HEK293 (cell line): ENCODE data around the gene ADAMTS16.
A peak's percentile ranks its signal among the peaks of the same experiment; 100 is the strongest.

Experiments used
- CTCF ChIA-PET: fragments of 350-600 bp; formaldehyde crosslinking; extraction: SDS; loops from one replicate; lab custom pipeline; 2021; ENCODE audit warnings: antibody characterized with exemption; lab: Yijun Ruan, JAX
- POLR2A ChIA-PET: fragments of 300-600 bp; formaldehyde crosslinking; extraction: SDS; loops from one replicate; lab custom pipeline; 2020; ENCODE audit warnings: antibody characterized with exemption, inconsistent platforms; lab: Yijun Ruan, JAX
- H3K27ac ChIP-seq: fragments of 200-500 bp; sonication (Bioruptor generic); 2 replicates; pipeline ENCODE4 v1.5.1; 2014; ENCODE audit warnings: low read depth, low read length, control low read depth, inconsistent platforms; ENCODE audit errors: extremely low read depth
- H3K36me3 ChIP-seq, 2 experiments: fragments of 200-500 bp in 1 of 2; sonication (Bioruptor generic) in 1 of 2; 1 replicate in 1 of 2; 2 replicates in 1 of 2; pipeline ENCODE4 v1.5.1; 2014 to 2017; ENCODE audit warnings: inconsistent platforms in 2 of 2, low read length in 2 of 2; ENCODE audit not compliant: control insufficient read depth in 2 of 2, insufficient read depth in 1 of 2
- H3K4me1 ChIP-seq: fragments of 200-500 bp; sonication (Bioruptor generic); 2 replicates; pipeline ENCODE4 v1.5.1; 2014; ENCODE audit warnings: mild to moderate bottlenecking, low read length, inconsistent platforms; ENCODE audit not compliant: control insufficient read depth, insufficient read depth
- H3K4me3 ChIP-seq: 2 replicates; pipeline ENCODE4 v1.5.1; 2011; ENCODE audit warnings: low read depth, mild to moderate bottlenecking, control low read depth, low read length, moderate library complexity
- H3K9me3 ChIP-seq: fragments of 200-500 bp; sonication (Bioruptor generic); 2 replicates; pipeline ENCODE4 v1.5.1; 2014; ENCODE audit warnings: low read depth, low read length, inconsistent platforms; ENCODE audit not compliant: control insufficient read depth, insufficient read depth
- EGR2 ChIP-seq: fragments of 450-650 bp; formaldehyde crosslinking; IDR thresholded peaks from 2 replicates; pipeline ENCODE4 v1.5.1; 2016; ENCODE audit warnings: low read depth, missing biosample characterization, missing genetic modification characterization
- HIC1 ChIP-seq: fragments of 450-650 bp; formaldehyde crosslinking; IDR thresholded peaks from 2 replicates; pipeline ENCODE4 v1.5.1; 2016; ENCODE audit warnings: missing biosample characterization, missing genetic modification characterization
- KLF1 ChIP-seq: fragments of 450-650 bp; formaldehyde crosslinking; IDR thresholded peaks from 2 replicates; pipeline ENCODE4 v1.5.1; 2016; ENCODE audit warnings: missing biosample characterization, missing genetic modification characterization
- PBX3 ChIP-seq: sonication (generic); formaldehyde crosslinking; IDR thresholded peaks from 2 replicates; pipeline ENCODE4 v1.8.1; 2022; ENCODE audit warnings: mild to moderate bottlenecking, moderate library complexity, missing genetic modification reagents
- SALL2 ChIP-seq: fragments of 450-650 bp; formaldehyde crosslinking; IDR thresholded peaks from 2 replicates; pipeline ENCODE4 v1.5.0; 2017; ENCODE audit warnings: missing biosample characterization, mild to moderate bottlenecking, missing genetic modification characterization, borderline replicate concordance
- SCRT2 ChIP-seq: fragments of 450-650 bp; formaldehyde crosslinking; IDR thresholded peaks from 2 replicates; pipeline ENCODE4 v1.5.1; 2016; ENCODE audit warnings: missing biosample characterization, missing genetic modification characterization
- WT1 ChIP-seq: fragments of 450-650 bp; formaldehyde crosslinking; IDR thresholded peaks from 2 replicates; pipeline ENCODE4 v1.5.1; 2016; ENCODE audit warnings: missing biosample characterization, missing genetic modification characterization
- ZBTB6 ChIP-seq: fragments of 450-650 bp; formaldehyde crosslinking; IDR thresholded peaks from 2 replicates; pipeline ENCODE4 v1.5.1; 2017; ENCODE audit warnings: missing biosample characterization, missing genetic modification characterization
- ZEB2 ChIP-seq: fragments of 450-650 bp; formaldehyde crosslinking; IDR thresholded peaks from 2 replicates; pipeline ENCODE4 v1.5.1; 2016; ENCODE audit warnings: missing biosample characterization, missing genetic modification characterization
- ZFHX2 ChIP-seq: fragments of 450-650 bp; formaldehyde crosslinking; conservative IDR thresholded peaks from 2 replicates; pipeline ENCODE4 v1.5.1; 2016; ENCODE audit warnings: missing biosample characterization, missing genetic modification characterization
- ZFP69B ChIP-seq: fragments of 450-650 bp; formaldehyde crosslinking; IDR thresholded peaks from 2 replicates; pipeline ENCODE4 v1.5.1; 2016; ENCODE audit warnings: missing biosample characterization, missing genetic modification characterization
- ZNF248 ChIP-seq: fragments of 450-650 bp; formaldehyde crosslinking; IDR thresholded peaks from 2 replicates; pipeline ENCODE4 v1.5.1; 2017; ENCODE audit warnings: missing biosample characterization, missing genetic modification characterization
- ZNF324 ChIP-seq: fragments of 450-650 bp; formaldehyde crosslinking; IDR thresholded peaks from 2 replicates; pipeline ENCODE4 v1.5.1; 2016; ENCODE audit warnings: missing biosample characterization, missing genetic modification characterization
- ZNF544 ChIP-seq: fragments of 450-650 bp; formaldehyde crosslinking; IDR thresholded peaks from 2 replicates; pipeline ENCODE4 v1.5.0; 2017; ENCODE audit warnings: missing biosample characterization, missing genetic modification characterization
- ZNF660 ChIP-seq: fragments of 450-650 bp; IDR thresholded peaks from 2 replicates; pipeline ENCODE4 v1.5.1; 2018; ENCODE audit warnings: missing biosample characterization, mild to moderate bottlenecking, missing genetic modification characterization
- ZNF707 ChIP-seq: fragments of 450-650 bp; formaldehyde crosslinking; IDR thresholded peaks from 2 replicates; pipeline ENCODE4 v1.5.1; 2016; ENCODE audit warnings: missing biosample characterization, missing genetic modification characterization
- ZNF776 ChIP-seq: fragments of 450-650 bp; formaldehyde crosslinking; IDR thresholded peaks from 2 replicates; pipeline ENCODE4 v1.5.0; 2017; ENCODE audit warnings: missing biosample characterization, missing genetic modification characterization, borderline replicate concordance
- ZSCAN30 ChIP-seq: fragments of 450-650 bp; IDR thresholded peaks from 2 replicates; pipeline ENCODE4 v1.5.1; 2018; ENCODE audit warnings: missing biosample characterization, mild to moderate bottlenecking, missing genetic modification characterization, moderate library complexity

ADAMTS16 gene

DNA sequence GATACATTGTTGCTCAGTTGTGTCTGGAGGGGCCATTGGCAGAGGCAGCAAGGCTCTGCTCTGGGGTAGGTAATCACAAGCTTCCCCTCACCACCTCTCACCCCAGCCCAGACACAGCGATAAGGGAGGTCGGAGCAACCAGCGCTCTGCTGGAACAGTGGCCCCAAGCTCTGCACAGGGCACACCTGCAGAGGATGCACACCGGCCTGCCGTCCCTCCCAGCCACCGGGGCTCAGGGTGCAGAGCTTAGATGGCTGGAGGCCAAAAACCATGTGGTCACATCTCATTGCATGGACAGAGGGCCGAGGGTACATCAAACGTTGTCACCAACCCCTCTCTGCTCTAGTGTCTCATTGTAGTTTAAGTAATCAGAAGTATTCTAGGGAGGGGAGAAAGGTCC, 187.0 kb downstream of the ADAMTS16 start:
- Histone ChIP-seq H3K36me3 (no peaks in the 10 kb centered on the region), H3K4me3 (no peak overlapping the region), H3K4me1 (peaks cover 16% of the 10 kb centered on the region), H3K9me3 (no peaks in the 10 kb centered on the region), H3K27ac (no peak overlapping the region)
- ChIA-PET CTCF (interaction anchor here (0.7 kb wide), 1 partner anchor 77 kb away, joined by 3 read pairs; no protein-coding TSS in a partner anchor), POLR2A (no interaction called here)
- TF ChIP-seq ZNF660 (tag by site-specific recombination) (no peak), ZNF776 (tag by site-specific recombination) (no peak), HIC1 (no peak), WT1 (tag by site-specific recombination) (no peak), PBX3 (CRISPR knock-in tag) (no peak), ZFP69B (tag by site-specific recombination) (no peak), SALL2 (tag by site-specific recombination) (no peak), SCRT2 (tag by site-specific recombination) (no peak), ZNF707 (tag by site-specific recombination) (no peak), ZEB2 (tag by site-specific recombination) (no peak), ZBTB6 (tag by site-specific recombination) (no peak), ZSCAN30 (tag by site-specific recombination) (no peak), ZNF544 (no peak), ZNF324 (no peak)

GRCh38 chr5:5330728-5331452, 190.8 kb downstream of the ADAMTS16 start:
- Histone ChIP-seq H3K9me3 (no peaks in the 10 kb centered on the region), H3K4me3 (no peak overlapping the region), H3K36me3 (no peaks in the 10 kb centered on the region), H3K27ac (0 out of 2 replicates have a peak overlapping the region, but pooled peaks have one; percentile 2), H3K4me1 (peaks cover 35% of the 10 kb centered on the region)
- CTCF ChIA-PET, result interaction anchor here (1.0 to 1.6 kb wide), 3 partner anchors 12 to 91 kb away, joined by 4 to 5 read pairs (median 5); partner anchors contain the start of gene ICE1
- TF ChIP-seq ZFHX2 (peak; percentile 41; the same call in 1 of the 2 replicates), EGR2 (tag by site-specific recombination) (0 out of 2 replicates have a peak, but pooled peaks have one; percentile 30), ZNF248 (tag by site-specific recombination) (no peak), KLF1 (tag by site-specific recombination) (peak; percentile 52)
- POLR2A ChIA-PET, result no interaction called here
